ENCODE data around the gene FAM50A.

FAM50A gene

DNA sequence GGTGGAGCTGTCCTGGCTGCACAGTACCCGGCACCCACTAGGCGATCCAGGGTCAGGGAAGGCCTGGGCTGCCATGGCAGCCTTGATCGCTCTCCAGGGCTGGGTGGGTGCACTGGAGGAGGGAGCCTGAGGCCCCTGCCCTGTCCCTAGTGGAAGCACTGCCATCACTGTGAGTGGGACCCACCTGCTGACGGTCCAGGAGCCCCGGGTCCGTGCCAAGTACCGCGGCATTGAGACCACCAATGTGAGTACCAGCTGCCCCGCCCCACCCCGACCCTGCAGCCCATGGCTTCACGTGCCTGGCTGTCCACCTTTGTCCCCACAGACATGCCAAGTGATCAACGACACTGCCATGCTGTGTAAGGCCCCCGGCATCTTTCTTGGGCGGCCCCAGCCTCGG, 23.0 kb downstream of the FAM50A start:
- DNase-seq, result no peak

DNA sequence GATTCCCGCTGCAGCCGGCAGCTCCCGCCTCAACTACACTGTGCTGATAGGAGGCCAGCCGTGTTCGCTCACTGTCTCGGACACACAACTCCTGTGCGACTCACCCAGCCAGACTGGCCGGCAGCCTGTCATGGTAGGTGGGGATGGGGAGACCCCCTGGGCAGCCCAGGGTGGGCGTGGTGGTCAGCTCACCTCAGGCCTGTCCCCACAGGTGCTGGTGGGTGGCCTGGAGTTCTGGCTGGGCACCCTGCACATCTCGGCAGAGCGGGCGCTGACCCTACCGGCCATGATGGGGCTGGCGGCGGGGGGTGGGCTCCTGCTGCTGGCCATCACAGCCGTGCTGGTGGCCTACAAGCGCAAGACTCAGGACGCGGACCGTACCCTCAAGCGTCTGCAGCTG, 23.6 kb downstream of the FAM50A start:
- no peak for DNase-seq

DNA sequence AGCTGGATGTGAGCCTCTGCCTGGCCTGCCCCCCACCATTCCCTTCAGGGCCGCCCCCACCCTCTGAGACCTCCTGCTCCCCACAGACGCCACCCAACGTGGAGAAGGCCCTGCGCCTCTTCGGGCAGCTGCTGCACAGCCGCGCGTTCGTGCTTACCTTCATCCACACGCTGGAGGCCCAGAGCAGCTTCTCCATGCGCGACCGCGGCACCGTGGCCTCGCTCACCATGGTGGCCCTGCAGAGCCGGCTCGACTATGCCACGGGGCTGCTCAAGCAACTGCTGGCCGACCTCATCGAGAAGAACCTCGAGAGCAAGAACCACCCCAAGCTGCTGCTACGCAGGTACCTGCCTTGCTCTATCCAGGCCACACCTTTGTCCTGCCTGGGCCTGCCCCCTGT, 24.3 kb downstream of the FAM50A start:
- DNase-seq, result no peak

DNA sequence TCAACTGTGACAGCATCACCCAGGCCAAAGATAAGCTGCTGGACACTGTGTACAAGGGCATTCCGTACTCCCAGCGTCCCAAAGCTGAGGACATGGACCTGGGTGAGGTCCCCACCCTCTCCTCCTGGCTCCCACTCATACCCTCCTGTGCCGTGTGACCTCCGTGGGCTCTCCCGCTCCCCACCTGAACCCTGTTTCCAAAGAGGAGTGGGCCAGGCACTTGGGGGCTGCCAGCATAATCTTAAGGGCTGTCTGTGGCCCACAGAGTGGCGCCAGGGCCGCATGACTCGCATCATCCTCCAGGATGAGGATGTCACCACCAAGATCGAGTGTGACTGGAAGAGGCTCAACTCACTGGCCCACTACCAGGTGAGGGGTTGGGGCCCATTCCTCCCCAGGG, 25.2 kb downstream of the FAM50A start:
- no peak for DNase-seq

DNA sequence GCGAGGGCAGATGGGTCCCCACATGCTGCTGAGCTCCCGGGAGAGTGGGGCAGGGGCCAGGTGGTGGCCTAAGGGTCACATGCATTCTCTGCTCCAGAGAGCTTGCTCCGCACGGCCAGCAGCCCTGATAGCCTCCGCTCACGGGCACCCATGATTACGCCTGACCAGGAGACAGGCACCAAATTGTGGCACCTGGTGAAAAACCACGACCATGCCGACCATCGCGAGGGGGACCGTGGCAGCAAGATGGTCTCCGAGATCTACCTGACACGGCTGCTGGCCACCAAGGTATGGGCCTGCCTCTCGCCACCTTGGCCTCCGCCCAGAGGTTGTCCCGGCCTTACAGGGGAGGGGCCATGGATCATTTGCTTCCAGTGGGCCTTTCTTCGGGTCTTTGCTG, 25.9 kb downstream of the FAM50A start:
- no peak for DNase-seq

DNA sequence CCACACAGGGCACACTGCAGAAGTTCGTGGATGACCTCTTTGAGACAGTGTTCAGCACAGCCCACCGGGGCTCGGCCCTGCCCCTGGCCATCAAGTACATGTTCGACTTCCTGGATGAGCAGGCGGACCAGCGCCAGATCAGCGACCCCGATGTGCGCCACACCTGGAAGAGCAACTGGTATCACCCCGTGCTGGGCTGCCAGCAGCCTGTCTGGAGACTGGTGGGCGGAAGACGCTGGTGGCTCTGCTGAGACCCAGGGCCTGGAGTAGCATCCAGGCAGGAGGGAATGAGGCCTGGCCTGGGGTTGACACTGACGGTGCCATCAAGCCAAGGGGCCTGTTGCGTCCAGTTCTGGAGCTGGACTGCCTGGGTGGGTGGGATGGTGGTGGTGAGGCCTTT, 26.5 kb downstream of the FAM50A start:
- DNase-seq, result no peak

DNA sequence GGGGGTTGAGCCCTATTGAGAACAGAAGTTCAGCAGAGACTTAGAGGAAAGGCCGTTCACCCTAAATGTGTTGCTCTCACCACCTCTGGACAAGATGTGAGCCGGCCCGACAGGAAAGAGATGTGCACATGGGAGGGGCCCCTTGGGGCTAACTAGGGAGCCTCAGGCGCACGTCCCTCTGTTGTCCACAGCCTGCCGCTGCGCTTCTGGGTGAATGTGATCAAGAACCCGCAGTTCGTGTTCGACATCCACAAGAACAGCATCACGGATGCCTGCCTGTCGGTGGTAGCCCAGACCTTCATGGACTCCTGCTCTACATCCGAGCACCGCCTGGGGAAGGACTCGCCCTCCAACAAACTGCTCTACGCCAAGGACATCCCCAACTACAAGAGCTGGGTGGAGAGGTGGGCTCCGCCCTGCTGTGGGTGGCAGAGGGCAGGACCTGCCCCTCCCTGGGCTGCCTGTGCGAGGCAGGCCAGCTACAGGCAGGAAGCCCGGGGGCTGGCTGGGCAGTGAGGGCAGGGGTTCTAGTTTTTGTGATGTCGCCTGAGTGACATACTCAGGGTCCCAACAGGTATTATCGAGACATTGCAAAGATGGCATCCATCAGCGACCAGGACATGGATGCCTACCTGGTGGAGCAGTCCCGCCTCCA, 27.1 kb downstream of the FAM50A start:
- no peak for DNase-seq

DNA sequence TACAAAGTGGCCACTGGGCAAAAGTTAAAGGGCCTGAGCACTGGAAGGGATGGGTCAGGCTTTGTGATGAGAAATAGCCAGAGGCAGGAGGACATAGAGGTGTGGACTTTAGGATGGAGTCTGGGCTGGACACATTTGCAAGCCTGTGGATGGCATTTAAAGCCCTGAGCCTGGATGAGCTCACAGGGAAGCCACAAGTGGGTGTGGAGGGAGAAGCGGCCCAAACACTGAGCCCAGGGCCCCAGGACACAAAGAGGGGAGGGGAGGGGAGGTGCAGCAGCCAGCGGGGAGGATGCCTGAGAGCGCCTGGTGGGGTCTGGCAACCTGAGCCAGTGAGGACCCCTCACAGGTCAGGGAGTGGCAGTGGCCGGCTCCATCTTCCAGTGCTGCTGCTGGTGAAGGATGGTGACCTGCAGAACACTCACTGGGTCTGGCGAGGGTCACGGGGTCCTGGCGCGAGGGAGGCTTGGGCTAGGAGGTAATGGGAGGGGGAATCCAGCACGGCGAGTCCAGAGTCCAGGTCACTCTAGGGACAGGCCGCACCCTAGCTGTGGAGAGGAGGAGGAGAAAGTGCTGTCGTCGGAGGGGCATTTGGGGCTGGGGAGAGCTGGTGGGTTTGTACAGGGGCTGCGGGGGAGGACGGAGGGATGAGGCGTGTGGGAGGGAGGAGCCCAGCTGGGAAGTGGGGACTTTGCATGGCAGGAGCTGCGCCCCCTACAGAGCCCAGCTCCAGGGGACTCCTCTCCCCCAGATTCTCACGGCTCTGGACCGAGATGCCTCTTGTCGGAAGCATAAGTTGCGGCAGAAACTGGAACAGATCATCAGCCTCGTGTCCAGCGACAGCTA, 28.1 kb downstream of the FAM50A start:
- DNase-seq, result no peak

DNA sequence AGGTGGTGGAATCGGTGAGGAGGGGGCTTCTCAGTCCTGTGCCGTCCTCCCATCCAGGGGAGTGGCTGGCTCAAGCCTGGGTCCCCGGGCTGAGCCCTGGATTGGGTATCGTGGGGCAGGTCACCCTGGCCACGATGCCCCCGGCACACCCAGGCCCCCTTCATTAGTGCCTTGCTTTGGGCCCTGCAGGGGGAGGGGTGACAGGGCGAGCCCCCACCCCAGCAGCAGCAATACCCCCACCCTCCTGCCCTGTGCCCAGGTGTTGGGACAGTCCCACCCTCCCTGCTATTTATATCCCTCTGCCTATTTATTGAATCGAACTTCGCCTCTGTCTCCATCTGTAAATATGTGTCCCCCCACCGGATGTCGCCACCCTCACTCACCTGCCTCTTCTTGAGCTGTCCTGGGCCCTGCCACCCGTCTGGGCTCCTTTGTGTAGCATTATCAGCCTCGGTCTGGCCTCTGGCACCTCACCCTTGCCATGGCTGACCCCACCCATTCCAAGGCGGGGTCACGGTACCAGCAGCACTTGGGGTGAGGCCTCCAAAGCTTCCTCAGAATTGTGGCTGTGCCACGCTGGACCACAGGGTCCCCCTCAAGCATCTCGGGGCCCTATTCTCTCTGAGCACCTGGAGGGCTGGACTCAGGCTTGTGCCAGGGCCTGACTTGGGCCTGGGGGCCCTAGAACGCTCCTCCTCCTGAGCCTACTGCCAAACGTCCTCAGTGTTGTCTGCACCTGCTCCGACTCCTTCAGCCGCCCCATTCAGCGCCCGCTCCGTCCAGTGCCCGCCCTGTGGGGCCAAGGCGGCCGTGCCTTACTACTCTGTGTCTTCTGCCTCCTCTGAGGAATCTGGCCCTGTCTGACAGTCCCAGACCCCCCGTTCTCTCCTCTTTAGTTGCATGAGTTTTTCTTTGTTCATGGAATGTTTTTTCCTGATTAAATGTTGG, 29.0 kb downstream of the FAM50A start:
- DNase-seq, result no peak

DNA sequence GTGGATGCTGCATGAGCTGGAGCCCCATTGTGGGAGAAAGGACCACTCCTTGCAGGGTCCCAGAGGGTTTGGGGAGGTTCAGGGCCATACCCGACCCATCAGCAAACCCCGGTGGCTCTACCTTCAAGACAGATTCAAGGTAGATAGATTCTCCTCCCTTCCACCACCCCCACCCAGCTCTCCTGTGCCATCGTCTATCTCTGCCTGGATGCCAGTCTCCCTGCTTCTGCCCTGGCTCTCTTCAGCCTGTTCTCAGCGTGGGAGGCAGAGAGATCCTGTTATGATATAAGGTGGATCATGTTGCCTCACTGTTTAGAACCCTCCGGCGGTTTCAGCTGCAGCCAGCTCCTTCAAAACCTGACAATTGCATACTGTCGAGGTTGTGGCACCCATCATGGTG, 29.7 kb downstream of the FAM50A start:
- DNase-seq, result no peak

DNA sequence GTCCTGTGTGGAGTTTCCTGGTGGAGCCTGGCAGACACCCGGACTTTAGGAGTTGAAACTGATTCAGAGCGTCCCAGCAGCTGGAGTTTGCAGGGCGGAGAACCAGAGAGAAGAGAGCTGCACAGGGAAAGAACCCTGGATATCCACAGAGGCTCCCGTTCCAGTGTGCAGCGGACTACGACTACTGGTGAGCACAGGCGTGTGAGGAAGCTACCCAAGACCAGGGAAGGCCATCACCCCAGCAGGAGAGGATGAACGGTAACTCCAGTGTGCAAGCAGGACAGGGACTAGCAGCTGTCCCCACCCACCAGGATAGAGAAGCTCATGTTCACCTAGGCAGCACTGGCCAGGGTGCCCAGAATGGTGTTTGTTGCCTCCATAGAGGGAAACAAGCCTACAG, 32.9 kb downstream of the FAM50A start:
- DNase-seq, result no peak

DNA sequence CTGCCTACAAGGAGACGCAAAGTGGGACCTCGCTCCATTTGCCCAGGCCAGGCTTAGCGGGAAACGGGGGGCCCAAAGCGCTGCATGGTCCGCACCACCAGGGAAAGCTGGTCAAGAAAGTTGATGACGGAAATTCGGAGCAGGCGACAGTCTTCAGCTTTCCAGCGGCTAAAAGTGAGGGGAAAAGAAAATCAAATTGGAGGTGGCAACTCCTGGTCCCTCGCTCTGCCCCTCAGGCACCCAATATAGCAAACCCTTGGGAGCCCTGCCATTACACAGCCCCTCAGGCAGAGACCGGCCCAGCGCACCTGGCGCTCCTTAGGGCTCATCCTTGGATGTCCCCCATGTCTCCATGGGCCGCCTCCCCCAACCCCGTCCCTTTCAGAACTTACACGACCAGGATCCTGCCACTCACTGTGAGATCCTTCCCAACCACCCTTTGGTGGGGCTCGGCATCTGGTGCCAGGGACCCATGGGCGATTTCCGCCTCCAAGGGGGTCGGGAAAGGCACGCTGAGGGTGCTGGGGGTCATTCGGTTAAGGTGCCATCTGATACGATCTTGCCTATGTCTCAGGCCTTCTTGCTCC, 34.0 kb downstream of the FAM50A start:
- DNase-seq, result no peak

DNA sequence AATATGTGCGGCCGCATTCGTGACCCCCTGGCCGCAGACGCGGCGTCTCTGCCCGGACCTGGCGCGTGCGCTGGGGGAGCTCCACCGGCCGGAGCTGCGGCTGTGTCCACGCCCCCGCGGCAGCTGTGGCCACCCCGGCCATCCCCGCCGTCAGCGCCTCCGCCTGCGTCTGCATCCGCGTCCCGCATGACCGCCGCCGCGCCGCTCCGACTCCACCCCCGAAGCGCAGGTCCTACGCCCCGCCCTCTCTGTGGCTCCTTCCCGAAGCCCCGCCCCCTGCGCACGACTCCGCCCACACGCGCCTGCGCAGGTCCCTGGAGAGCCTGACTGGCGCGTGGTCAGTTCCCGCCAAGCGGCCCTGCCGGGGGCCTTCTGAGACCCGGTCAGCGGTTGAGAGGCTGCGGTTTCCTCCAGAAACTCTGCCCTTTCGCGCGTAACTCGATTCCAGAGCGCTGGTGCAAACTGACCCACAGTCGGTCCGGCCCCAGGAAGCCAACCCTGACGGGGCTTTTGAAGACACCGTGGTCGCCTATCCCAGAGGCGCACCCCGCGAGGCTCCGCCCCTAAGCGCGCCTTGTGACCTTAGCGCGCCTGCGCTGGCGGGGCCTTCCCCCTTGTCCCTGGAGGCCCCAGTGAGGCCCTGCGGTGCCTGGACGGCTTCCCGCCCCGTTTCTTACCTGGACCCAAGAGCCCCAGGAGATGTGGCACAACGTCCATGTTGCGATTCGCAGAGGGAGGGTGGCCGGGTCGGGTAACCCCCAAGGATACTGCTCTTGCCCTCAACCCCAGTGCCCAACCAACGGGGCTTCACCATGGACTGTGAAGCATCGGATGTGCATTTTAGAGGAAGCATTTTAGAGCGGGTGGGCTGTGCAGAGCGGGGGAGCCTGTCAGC, 35.0 kb downstream of the FAM50A start, which contains the start of gene LAGE3:
Gene LAGE3, minus strand, starts transcription at position 554 of the 895 bp plus-strand sequence. Its CDS starts 366 bp downstream, at position 188.
- DNase-seq, result peak; percentile 93

DNA sequence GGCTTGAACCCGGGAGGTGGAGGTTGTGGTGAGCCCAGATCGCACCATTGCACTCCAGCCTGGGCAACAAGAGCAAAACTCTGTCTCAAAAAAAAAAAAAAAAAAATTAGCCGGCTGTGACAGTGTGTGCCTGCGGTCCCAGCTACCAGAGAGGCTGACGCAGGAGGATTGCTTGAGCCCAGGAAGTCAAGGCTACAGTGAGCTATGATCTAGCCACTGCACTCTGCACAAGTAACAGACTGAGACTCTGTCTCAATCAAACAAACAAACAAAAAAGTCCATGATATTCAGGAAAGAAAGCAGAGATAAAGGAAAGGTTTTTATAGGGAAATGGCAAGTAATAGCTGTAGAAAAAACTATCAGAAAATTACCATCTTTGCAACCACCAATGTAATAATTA, 37.3 kb downstream of the FAM50A start:
- no peak for DNase-seq

DNA sequence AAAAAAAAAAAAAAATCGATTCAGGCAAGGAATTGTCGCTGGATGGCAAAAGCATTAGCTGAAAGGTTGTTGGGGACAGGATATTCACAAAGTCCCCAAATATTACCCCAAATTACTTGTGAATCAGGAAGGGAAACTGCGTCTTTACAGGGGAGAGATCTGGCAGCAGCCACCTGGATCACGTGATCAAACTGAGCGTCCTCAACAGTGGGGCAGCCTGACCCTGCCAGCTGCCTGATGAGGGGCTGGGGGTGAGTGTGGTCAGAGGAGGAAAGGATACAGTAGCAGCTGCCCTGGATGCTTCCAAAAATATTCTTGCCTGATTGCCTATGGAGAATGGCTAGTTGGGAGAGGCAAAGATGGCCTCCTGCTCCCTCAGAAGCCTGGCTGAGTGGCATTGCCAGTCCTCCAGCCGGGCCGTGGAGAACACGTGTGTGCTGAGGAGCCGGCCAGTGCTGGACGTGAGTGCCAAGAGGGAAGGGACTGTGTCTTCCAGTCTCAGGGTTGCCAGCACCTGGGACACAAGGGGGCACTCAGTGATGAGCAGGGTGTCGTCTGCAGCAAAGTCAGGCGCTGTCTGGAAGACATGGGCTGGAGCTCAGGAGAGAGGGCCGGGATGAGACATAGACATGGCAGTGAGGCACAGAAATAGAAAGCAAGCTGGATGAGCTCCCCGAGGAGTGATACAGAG, 38.1 kb downstream of the FAM50A start:
- DNase-seq, result no peak

DNA sequence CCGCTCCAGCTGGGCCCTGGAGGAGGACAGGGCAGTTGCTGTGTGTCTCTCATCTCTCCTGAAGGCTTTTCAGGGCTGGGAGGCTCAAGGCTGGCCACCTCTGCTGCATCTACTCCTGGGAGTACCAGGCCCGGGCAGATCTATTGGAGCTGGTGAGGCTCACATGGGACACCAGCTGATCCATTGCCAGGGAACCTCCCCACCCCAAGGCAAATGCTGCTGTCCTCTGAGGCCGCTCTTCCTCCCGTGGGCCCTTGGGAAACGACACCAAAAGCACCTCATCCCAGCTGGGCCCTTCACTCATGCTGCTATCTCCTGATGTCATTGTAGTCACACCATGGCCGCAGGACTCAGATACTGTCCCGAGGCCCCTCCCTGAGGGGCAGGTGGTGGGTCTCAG, 38.8 kb downstream of the FAM50A start:
- DNase-seq, result no peak

DNA sequence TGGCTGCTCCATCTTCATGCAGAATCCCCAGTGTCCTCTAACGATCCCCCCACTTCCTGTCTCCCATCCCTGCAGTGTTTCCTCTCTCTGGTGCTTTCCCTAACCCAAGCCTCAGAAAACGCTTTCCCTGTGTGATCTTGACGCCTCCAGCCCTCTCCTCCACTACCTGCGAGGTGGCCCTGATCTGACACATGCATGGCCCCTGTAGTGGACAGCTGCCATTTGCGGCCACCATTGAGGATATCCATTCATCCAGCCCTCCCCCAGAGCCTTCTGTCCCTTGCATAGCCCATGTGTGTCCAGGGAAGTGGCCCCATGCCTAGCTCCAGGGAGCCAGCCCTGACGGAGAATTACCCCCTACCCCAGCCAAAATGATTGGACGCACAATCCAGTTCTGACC, 39.4 kb downstream of the FAM50A start:
- no peak for DNase-seq

DNA sequence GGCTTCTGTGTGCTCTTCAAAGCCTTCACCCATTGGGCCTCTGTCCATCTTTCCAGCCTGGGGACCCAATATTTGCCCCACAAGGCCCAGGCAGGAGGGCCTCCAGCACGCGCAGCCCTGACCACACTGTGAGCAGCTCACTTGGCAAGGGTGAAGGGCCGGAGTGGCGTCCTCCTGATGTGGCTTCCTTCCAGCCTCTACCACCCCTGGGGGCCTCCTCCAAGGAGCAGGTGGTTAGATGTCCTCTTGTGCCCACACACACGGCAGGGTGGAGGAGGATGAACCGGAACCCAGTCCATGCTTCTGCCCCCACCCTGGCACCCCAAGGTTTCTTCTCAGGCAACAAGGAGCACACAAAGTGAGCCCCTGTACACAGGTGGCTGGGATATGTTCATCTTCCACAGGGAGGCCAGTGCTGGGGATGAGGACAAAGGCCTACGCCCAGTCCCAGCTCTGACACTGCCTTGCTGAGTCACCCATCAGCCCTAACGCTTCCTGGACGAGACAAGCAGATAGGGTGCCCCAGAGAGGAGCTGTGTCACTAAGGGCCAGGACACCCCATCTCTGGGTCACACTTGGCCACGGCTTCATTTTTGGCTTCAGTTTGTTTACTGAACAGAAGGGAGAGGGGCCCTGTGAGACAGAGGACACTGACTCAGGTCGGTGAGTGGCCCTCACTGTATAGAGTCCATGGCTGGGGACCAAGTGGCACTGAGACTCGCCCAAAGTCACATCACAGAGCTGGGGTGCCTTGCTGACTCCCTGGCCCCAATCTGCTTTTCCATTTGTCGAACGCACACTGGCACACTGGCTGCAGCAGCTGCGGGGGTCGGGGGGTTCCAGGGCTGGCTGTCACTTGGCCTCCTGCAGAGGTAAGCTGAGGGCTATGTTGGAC, 40.6 kb downstream of the FAM50A start:
- no peak for DNase-seq

DNA sequence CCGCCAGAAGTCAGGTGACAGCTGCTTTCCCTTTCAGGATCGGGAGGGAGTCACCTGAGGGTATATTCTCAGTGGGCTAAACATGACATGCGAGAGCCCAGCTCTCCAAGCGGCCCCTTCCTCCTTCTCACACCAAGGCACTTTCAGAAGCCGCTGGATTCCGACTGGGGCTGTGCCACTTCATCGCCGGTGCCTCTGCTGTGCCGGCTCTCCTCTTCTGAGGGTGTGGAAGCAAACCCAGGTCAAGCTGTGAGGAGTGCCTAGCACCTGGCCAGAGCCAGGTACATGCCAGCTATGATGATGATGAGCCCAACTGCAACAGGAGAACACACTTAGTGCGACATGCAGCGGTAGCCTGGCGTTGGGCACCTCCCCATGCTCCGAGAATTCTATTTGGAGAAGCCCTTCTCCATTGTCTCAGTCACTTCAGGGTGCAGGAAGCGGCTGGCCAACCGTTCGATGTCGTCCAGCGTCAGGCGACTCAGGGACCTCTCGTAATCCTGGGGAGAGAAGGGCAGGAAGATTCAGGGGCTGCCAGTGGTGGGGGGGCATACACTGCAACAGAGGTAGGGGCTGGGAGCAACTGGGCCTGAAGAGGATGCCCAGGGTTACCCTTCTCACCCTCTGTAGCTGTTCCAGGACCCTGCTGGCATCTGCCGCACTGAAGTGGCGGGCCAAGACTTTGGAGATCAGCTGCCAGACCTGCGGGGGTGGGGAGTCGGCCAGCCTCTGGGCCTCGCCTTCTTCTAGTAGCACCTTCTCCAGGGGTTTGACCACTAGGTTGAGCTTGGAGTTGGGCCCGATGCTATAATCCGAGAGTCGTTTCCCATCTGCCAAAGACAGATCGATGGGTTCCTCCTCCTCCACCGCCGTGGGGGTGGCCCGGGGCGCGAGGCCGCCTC, 41.5 kb downstream of the FAM50A start:
- DNase-seq, result no peak

Measured in stimulated activated CD4-positive, alpha-beta T cell treated with anti-CD3 and anti-CD28 coated beads, Interleukin-1b, Interleukin-23, amount 100 ng/mL, for 48 hours (primary cell).